GM23338 (cell line): ENCODE measurements around the gene CADPS.

Experiments
- CREB1 ChIP-seq: fragments of 250-450 bp; sonication (Bioruptor Pico); IDR thresholded peaks from 2 replicates; pipeline ENCODE4 v1.5.0; 2020; ENCODE audit warnings: low read depth, mild to moderate bottlenecking, moderate library complexity
- EZH2 ChIP-seq: fragments of 200-600 bp; sonication (generic); IDR thresholded peaks from one replicate; pipeline ENCODE4 v1.8.0; 2017; ENCODE audit warnings: antibody characterized with exemption, mild to moderate bottlenecking, low read depth; ENCODE audit not compliant: unreplicated experiment
- EZH2phosphoT487 ChIP-seq: fragments of 200-600 bp; sonication (generic); IDR thresholded peaks from one replicate; pipeline ENCODE4 v1.8.1; 2018; ENCODE audit warnings: antibody characterized with exemption; ENCODE audit not compliant: unreplicated experiment
- POLR2AphosphoS5 ChIP-seq: IDR thresholded peaks from 2 replicates; pipeline ENCODE4 v1.6.1; 2016; ENCODE audit warnings: antibody characterized with exemption, low read depth
- TF ChIP-seq, protein P1 (sequence below), 2 experiments: fragments of 200-600 bp in 1 of 2; sonication (generic) in 1 of 2; conservative IDR thresholded peaks; 2 replicates each; pipeline versions ENCODE4 v1.5.1 to v1.6.1; 2016 to 2017; ENCODE audit warnings: antibody characterized with exemption in 2 of 2, low read depth in 2 of 2, mild to moderate bottlenecking in 2 of 2, moderate library complexity in 1 of 2
- TF ChIP-seq, protein P2 (sequence below): IDR thresholded peaks from one replicate; pipeline ENCODE4 v1.6.1; 2018; ENCODE audit warnings: antibody characterized with exemption; ENCODE audit not compliant: unreplicated experiment

DNA sequence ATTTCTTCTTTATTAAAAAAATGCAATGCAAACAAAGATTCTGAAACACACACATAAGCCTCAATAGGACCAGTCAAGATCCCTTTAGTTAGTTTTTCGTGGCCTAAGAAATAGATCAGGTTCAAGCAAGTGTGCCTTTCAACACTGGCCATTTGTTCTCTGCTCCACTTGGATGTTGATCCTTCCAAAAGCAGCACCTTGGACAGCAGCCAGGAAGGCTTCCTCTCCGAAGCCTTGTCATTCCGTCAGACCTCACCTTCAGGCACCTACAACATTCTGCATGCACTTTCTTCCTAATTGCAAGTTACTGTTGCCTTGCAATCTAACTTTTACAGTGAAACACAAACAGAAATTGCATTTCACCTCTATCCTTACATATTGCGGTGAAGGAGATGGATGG lies 346.0 kb downstream of the CADPS start:
- TF ChIP-seq EZH2 (no peak), POLR2AphosphoS5 (no peak), CREB1 (CRISPR knock-in tag) (no peak), EZH2phosphoT487 (no peak)
- TF ChIP-seq, protein P1, sequence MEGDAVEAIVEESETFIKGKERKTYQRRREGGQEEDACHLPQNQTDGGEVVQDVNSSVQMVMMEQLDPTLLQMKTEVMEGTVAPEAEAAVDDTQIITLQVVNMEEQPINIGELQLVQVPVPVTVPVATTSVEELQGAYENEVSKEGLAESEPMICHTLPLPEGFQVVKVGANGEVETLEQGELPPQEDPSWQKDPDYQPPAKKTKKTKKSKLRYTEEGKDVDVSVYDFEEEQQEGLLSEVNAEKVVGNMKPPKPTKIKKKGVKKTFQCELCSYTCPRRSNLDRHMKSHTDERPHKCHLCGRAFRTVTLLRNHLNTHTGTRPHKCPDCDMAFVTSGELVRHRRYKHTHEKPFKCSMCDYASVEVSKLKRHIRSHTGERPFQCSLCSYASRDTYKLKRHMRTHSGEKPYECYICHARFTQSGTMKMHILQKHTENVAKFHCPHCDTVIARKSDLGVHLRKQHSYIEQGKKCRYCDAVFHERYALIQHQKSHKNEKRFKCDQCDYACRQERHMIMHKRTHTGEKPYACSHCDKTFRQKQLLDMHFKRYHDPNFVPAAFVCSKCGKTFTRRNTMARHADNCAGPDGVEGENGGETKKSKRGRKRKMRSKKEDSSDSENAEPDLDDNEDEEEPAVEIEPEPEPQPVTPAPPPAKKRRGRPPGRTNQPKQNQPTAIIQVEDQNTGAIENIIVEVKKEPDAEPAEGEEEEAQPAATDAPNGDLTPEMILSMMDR (conservative IDR thresholded peaks at IDR 0.05; ENCODE audit: low read depth in 2 of 2), result no peak
- TF ChIP-seq, protein P2, sequence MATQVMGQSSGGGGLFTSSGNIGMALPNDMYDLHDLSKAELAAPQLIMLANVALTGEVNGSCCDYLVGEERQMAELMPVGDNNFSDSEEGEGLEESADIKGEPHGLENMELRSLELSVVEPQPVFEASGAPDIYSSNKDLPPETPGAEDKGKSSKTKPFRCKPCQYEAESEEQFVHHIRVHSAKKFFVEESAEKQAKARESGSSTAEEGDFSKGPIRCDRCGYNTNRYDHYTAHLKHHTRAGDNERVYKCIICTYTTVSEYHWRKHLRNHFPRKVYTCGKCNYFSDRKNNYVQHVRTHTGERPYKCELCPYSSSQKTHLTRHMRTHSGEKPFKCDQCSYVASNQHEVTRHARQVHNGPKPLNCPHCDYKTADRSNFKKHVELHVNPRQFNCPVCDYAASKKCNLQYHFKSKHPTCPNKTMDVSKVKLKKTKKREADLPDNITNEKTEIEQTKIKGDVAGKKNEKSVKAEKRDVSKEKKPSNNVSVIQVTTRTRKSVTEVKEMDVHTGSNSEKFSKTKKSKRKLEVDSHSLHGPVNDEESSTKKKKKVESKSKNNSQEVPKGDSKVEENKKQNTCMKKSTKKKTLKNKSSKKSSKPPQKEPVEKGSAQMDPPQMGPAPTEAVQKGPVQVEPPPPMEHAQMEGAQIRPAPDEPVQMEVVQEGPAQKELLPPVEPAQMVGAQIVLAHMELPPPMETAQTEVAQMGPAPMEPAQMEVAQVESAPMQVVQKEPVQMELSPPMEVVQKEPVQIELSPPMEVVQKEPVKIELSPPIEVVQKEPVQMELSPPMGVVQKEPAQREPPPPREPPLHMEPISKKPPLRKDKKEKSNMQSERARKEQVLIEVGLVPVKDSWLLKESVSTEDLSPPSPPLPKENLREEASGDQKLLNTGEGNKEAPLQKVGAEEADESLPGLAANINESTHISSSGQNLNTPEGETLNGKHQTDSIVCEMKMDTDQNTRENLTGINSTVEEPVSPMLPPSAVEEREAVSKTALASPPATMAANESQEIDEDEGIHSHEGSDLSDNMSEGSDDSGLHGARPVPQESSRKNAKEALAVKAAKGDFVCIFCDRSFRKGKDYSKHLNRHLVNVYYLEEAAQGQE, result peak; percentile 96
